Brain microvascular endothelial cell (primary cell): ENCODE measurements around the gene KLHL25.

Source experiments
- DNase-seq: peaks from one replicate; pipeline ENCODE4 v3.0.0-alpha.2; 2020
- H3K27ac ChIP-seq: fragments of 250-450 bp; sonication (Bioruptor Pico); 2 replicates; pipeline ENCODE4 v1.5.1; 2020; ENCODE audit warnings: mild to moderate bottlenecking, moderate library complexity
- H3K27me3 ChIP-seq: fragments of 250-450 bp; sonication (Bioruptor Pico); replicated peaks from 2 replicates; pipeline ENCODE4 v1.5.1; 2020; ENCODE audit warnings: mild to moderate bottlenecking
- H3K36me3 ChIP-seq: fragments of 250-450 bp; sonication (Bioruptor Pico); replicated peaks from 2 replicates; pipeline ENCODE4 v1.5.1; 2020; ENCODE audit warnings: mild to moderate bottlenecking
- H3K4me3 ChIP-seq: 2 replicates; pipeline ENCODE4 v1.5.1; 2011; ENCODE audit warnings: low read depth, mild to moderate bottlenecking, control low read depth, low read length, moderate library complexity
- CTCF ChIP-seq: IDR thresholded peaks from 2 replicates; pipeline ENCODE4 v1.5.1; 2011; ENCODE audit warnings: low read depth, mild to moderate bottlenecking, moderate library complexity, low read length, control low read depth, inconsistent platforms; ENCODE audit errors: missing control alignments
- in situ Hi-C: cut with HindIII; loops from 2 replicates; pipeline ENCODE4 v1.10.0; 2017; ENCODE audit warnings: low sequenced_read_pairs, low pct_ligation_motif_present

KLHL25 gene

GRCh38 chr15:85710340-85710842 is 84.3 kb downstream of the KLHL25 start:
- Histone ChIP-seq H3K36me3 (peaks cover 13% of the 10 kb centered on the region), H3K4me3 (no peak overlapping the region), H3K27me3 (no peaks in the 10 kb centered on the region), H3K27ac (no peak overlapping the region)
- in situ Hi-C loops: no loop called here
- no peak for DNase-seq
- no peak for TF ChIP-seq CTCF
